Kidney epithelial cell (primary cell): ENCODE measurements around the gene FLRT2. TPM values are rescaled to one million over a fixed set of nuclear protein-coding genes. Genes with fewer than 3 reads are reported as not detected.

Experiments
- DNase-seq: peaks from one replicate; pipeline ENCODE4 v3.0.0-alpha.2; 2010; ENCODE audit warnings: low read depth
- H3K27me3 ChIP-seq: 2 replicates; pipeline ENCODE4 v1.6.0; 2011; ENCODE audit warnings: low read length; ENCODE audit not compliant: control insufficient read depth, insufficient read depth
- H3K36me3 ChIP-seq: 2 replicates; pipeline ENCODE4 v1.5.1; 2011; ENCODE audit warnings: low read length; ENCODE audit not compliant: control insufficient read depth, insufficient read depth
- H3K4me3 ChIP-seq: 2 replicates; pipeline ENCODE4 v1.5.1; 2011; ENCODE audit warnings: low read depth, mild to moderate bottlenecking, control low read depth, low read length
- total RNA-seq: library from RNA; depleted of rRNA; stranded (reverse); fragments of >200 nt; gene quantifications from 2 replicates; pipeline ENCODE4 v1.2.3, GENCODE V29; 2015
- TF ChIP-seq, protein P1 (sequence below): IDR thresholded peaks from 2 replicates; pipeline ENCODE4 v1.5.1; 2011; ENCODE audit warnings: mild to moderate bottlenecking, moderate library complexity, low read length, control low read depth, inconsistent platforms; ENCODE audit not compliant: insufficient read depth, poor library complexity, severe bottlenecking

FLRT2 gene
- total RNA-seq, 1 donor from 2014 or later = 8.1 TPM

GRCh38 chr14:85527445-85528035 is 2.4 kb upstream of the FLRT2 start:
- no peak overlapping the region for H3K4me3 ChIP-seq
- TF ChIP-seq, protein P1, sequence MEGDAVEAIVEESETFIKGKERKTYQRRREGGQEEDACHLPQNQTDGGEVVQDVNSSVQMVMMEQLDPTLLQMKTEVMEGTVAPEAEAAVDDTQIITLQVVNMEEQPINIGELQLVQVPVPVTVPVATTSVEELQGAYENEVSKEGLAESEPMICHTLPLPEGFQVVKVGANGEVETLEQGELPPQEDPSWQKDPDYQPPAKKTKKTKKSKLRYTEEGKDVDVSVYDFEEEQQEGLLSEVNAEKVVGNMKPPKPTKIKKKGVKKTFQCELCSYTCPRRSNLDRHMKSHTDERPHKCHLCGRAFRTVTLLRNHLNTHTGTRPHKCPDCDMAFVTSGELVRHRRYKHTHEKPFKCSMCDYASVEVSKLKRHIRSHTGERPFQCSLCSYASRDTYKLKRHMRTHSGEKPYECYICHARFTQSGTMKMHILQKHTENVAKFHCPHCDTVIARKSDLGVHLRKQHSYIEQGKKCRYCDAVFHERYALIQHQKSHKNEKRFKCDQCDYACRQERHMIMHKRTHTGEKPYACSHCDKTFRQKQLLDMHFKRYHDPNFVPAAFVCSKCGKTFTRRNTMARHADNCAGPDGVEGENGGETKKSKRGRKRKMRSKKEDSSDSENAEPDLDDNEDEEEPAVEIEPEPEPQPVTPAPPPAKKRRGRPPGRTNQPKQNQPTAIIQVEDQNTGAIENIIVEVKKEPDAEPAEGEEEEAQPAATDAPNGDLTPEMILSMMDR = no peak
- peaks cover 22% of the 10 kb centered on the region for H3K27me3 ChIP-seq
- DNase-seq = no peak
- H3K36me3 ChIP-seq = no peaks in the 10 kb centered on the region

- TF ChIP-seq, protein P1 = peak; percentile 60
These were observed 1.7 kb upstream of the FLRT2 start for GRCh38 chr14:85528080-85528896.

GRCh38 chr14:85528897-85529631 is 880 bp upstream of the FLRT2 start:
- Histone ChIP-seq H3K27me3 (peaks cover 32% of the 10 kb centered on the region), H3K36me3 (no peaks in the 10 kb centered on the region), H3K4me3 (peak overlapping the region; percentile 42)
- TF ChIP-seq, protein P1 = no peak
- DNase-seq = no peak

More at GRCh38 chr14:85528080-85528896, 1.7 kb upstream of the FLRT2 start:
- peak overlapping the region; percentile 42 for H3K4me3 ChIP-seq
- peaks cover 25% of the 10 kb centered on the region for H3K27me3 ChIP-seq
- peak; percentile 62 for DNase-seq
- no peaks in the 10 kb centered on the region for H3K36me3 ChIP-seq

DNA sequence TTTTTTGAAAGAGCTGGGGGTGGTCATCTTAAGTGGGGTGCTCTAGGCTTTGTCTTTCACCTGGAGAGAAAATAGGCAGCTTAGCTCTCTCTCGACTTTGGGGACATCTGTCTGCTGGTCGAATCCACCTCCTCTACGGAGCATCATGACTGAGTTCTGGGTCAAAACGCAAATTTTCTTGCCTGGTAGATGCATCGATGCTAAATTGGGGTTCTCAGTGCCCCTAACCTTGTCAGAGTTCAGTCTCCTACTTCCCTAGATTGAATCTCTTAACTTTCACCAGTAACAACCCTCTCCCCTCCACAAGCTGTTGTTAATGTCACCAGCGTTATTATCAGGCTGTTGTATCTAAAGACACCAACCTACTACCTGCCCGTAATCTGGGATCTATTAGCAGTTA is 682 bp downstream of the FLRT2 start:
- TF ChIP-seq, protein P1 = no peak
- H3K36me3 ChIP-seq = no peaks in the 10 kb centered on the region
- DNase-seq = no peak
- peak overlapping the region; percentile 42 for H3K4me3 ChIP-seq
- peaks cover 46% of the 10 kb centered on the region for H3K27me3 ChIP-seq

DNA sequence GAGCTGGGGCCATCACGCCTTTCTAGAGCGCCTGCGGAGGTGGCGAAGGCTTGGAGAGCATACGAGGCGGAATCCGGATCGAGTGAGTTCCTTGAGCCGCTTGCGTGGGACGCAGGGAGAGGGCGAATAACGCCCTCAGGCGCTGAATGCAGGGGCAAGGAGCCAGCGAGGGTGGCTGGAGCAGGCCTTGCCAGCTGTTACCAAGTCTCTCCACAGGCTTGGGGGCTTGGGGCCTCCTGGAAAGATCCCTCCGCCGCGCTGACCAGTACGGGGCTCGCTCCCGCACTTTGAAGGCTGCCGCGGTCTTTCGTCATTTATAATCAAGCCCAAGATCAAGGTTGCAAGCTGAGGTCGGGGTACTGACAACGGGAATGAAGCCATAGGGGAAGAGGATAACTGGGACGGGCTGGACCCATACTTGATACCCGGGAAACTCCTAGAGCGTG is 1.2 kb downstream of the FLRT2 start:
- DNase-seq = no peak
- peak overlapping the region; percentile 42 for H3K4me3 ChIP-seq
- TF ChIP-seq, protein P1 = no peak
- H3K36me3 ChIP-seq = no peaks in the 10 kb centered on the region
- H3K27me3 ChIP-seq = peaks cover 46% of the 10 kb centered on the region
